ENCODE results near the gene UBXN6.

Gene UBXN6

GRCh38 chr19:4437103-4437502 is 20.5 kb downstream of the UBXN6 start:
- no peak for DNase-seq

GRCh38 chr19:4436231-4436630 is 21.4 kb downstream of the UBXN6 start:
- no peak for DNase-seq

- DNase-seq, result no peak
These were observed 23.2 kb downstream of the UBXN6 start for GRCh38 chr19:4434391-4434790.

GRCh38 chr19:4432918-4433506 is 24.6 kb downstream of the UBXN6 start:
- DNase-seq, result no peak

- DNase-seq, result peak; percentile 13
These were observed 25.6 kb downstream of the UBXN6 start for GRCh38 chr19:4431808-4432674.

GRCh38 chr19:4431296-4431695 is 26.3 kb downstream of the UBXN6 start:
- no peak for DNase-seq

GRCh38 chr19:4430760-4431159 is 26.8 kb downstream of the UBXN6 start:
- peak; percentile 32 for DNase-seq

GRCh38 chr19:4429771-4430171 is 27.8 kb downstream of the UBXN6 start:
- no peak for DNase-seq

- DNase-seq, result no peak
These were observed 28.3 kb downstream of the UBXN6 start for GRCh38 chr19:4429256-4429655.

GRCh38 chr19:4428326-4428975 is 29.1 kb downstream of the UBXN6 start:
- no peak for DNase-seq

GRCh38 chr19:4425537-4425936 is 32.1 kb downstream of the UBXN6 start:
- DNase-seq, result no peak

- no peak for DNase-seq
These were observed 34.0 kb downstream of the UBXN6 start for GRCh38 chr19:4423416-4424126.

GRCh38 chr19:4416268-4416667 is 41.3 kb downstream of the UBXN6 start:
- DNase-seq, result no peak

- no peak for DNase-seq
These were observed 42.2 kb downstream of the UBXN6 start for GRCh38 chr19:4415352-4415751.

GRCh38 chr19:4414800-4415321 is 42.7 kb downstream of the UBXN6 start:
- DNase-seq, result no peak

- no peak for DNase-seq
These were observed 43.3 kb downstream of the UBXN6 start for GRCh38 chr19:4414144-4414799.

GRCh38 chr19:4413588-4413987 is 44.0 kb downstream of the UBXN6 start:
- DNase-seq, result no peak

GRCh38 chr19:4409123-4409933 is 48.3 kb downstream of the UBXN6 start:
- no peak for DNase-seq

- DNase-seq, result no peak
These were observed 51.0 kb downstream of the UBXN6 start for GRCh38 chr19:4406626-4407025.

- DNase-seq, result no peak
These were observed 51.6 kb downstream of the UBXN6 start for GRCh38 chr19:4405977-4406376.

- DNase-seq, result no peak
These were observed 54.4 kb downstream of the UBXN6 start for GRCh38 chr19:4403005-4403761.
